Measurements from ENCODE around the gene BAG3.

DNA sequence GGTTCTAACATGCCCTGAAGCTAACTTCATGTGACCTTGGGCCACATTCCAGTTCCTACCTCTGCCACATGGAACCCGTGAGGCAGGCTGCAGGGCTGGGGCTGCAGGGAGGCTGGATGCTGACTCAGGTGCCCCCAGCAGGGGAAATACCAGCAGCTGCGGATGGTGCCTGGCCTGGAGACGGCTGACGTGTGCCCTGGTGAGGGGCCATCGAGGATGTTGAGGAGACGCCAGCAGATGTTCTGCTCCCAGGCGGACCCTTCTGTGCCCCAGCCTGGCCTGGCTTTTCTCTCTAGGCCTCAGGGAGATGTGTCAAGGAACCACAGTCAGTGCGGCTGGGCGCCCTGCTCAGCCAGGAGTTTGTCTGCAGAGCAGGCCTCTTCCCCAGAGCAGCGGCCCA, 8.8 kb downstream of the BAG3 start:
- TF ChIP-seq, protein P1, sequence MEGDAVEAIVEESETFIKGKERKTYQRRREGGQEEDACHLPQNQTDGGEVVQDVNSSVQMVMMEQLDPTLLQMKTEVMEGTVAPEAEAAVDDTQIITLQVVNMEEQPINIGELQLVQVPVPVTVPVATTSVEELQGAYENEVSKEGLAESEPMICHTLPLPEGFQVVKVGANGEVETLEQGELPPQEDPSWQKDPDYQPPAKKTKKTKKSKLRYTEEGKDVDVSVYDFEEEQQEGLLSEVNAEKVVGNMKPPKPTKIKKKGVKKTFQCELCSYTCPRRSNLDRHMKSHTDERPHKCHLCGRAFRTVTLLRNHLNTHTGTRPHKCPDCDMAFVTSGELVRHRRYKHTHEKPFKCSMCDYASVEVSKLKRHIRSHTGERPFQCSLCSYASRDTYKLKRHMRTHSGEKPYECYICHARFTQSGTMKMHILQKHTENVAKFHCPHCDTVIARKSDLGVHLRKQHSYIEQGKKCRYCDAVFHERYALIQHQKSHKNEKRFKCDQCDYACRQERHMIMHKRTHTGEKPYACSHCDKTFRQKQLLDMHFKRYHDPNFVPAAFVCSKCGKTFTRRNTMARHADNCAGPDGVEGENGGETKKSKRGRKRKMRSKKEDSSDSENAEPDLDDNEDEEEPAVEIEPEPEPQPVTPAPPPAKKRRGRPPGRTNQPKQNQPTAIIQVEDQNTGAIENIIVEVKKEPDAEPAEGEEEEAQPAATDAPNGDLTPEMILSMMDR (IDR thresholded peaks at IDR 0.05; ENCODE audit: control extremely low read depth in 1 of 3, insufficient read depth in 1 of 3, low read depth in 1 of 3, low read length in 3 of 3): no peak
- TF ChIP-seq POLR2A (IDR thresholded peaks at IDR 0.05; ENCODE audit: control extremely low read depth in 1 of 2, low read depth in 2 of 2, low read length in 2 of 2): no peak
- TF ChIP-seq JUND (IDR thresholded peaks at IDR 0.05; ENCODE audit: low read length): no peak
- TF ChIP-seq HDAC6 (IDR thresholded peaks at IDR 0.05; ENCODE audit: low read depth, low read length): no peak

All from H1 (cell line).